Stimulated activated CD8-positive, alpha-beta memory T cell treated with anti-CD3 and anti-CD28 coated beads, Interleukin-4, amount 100 ng/mL, for 1 hour (primary cell): ENCODE data around the gene GPRASP3.

Experiments used
- DNase-seq, 2 donors: peaks; one replicate each; pipeline ENCODE4 v3.0.0-alpha.2; 2020; ENCODE audit warnings: low read depth in 2 of 2, low spot score in 1 of 2

The GPRASP3 gene

GRCh38 chrX:102745857-102746584, 25.5 kb downstream of the GPRASP3 start:
- no peak for DNase-seq

GRCh38 chrX:102765217-102765616, 44.7 kb downstream of the GPRASP3 start:
- DNase-seq, result no peak

GRCh38 chrX:102765809-102766208, 45.3 kb downstream of the GPRASP3 start:
- no peak for DNase-seq

- no peak for DNase-seq
Observed at GRCh38 chrX:102767287-102767686, 46.7 kb downstream of the GPRASP3 start.

GRCh38 chrX:102768987-102769761, 48.6 kb downstream of the GPRASP3 start:
- DNase-seq, result peak; percentile 60 to 64
